Mucosa of rectum (tissue), 2 donors: ENCODE results near the gene OPCML.

Experiments used
- H3K27ac ChIP-seq, 2 donors: one replicate each; pipeline ENCODE4 v1.7.0; 2013; ENCODE audit warnings: inconsistent platforms in 2 of 2, low read depth in 2 of 2, low read length in 2 of 2
- H3K27me3 ChIP-seq, 2 donors: one replicate each; pipeline ENCODE4 v1.7.0; 2013; ENCODE audit warnings: low read length in 2 of 2; ENCODE audit not compliant: control insufficient read depth in 2 of 2, insufficient read depth in 2 of 2
- H3K36me3 ChIP-seq, 2 donors: one replicate each; pipeline ENCODE4 v1.7.0; 2013; ENCODE audit warnings: low read length in 2 of 2; ENCODE audit not compliant: control insufficient read depth in 2 of 2, insufficient read depth in 2 of 2
- H3K4me1 ChIP-seq, 2 donors: one replicate each; pipeline ENCODE4 v1.7.0; 2013; ENCODE audit warnings: low read length in 2 of 2, mild to moderate bottlenecking in 1 of 2; ENCODE audit not compliant: control insufficient read depth in 2 of 2, insufficient read depth in 2 of 2
- H3K4me3 ChIP-seq, 2 donors: one replicate each; pipeline ENCODE4 v1.7.0; 2013; ENCODE audit warnings: low read length in 2 of 2
- H3K9ac ChIP-seq, 2 donors: one replicate each; pipeline ENCODE4 v1.7.0; 2013; ENCODE audit warnings: low read length in 2 of 2, low read depth in 1 of 2, mild to moderate bottlenecking in 1 of 2
- H3K9me3 ChIP-seq, 2 donors: one replicate each; pipeline ENCODE4 v1.7.0; 2013; ENCODE audit warnings: low read length in 2 of 2; ENCODE audit not compliant: control insufficient read depth in 2 of 2
- donor health status: healthy.
- donor health status: Normal muscosa, but diverticular disease.

OPCML gene

DNA sequence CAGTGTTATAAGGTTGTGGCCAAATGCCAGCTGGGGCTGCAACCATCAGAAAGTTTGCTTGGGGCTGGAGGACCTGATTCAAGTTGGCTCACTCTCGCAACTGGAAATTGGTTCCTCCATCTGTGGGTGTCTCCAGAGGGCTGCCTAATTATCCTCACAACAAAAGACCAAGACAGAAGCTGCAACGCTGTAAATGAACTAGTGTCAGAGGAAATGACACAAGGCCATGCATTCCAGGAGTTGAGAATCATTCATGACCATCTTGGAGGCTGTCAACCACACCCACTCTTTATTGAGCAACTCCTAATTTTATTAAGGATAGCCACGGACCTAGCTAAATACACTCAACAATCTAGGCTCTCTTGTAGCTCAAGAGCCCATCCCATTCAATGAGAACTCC is 1060.8 kb downstream of the OPCML start:
- Histone ChIP-seq H3K27me3 (no peaks in the 10 kb centered on the region), H3K4me3 (no peak overlapping the region), H3K9ac (no peak overlapping the region), H3K9me3 (no peaks in the 10 kb centered on the region), H3K4me1 (no peaks in the 10 kb centered on the region), H3K36me3 (no peaks in the 10 kb centered on the region), H3K27ac (no peak overlapping the region)

DNA sequence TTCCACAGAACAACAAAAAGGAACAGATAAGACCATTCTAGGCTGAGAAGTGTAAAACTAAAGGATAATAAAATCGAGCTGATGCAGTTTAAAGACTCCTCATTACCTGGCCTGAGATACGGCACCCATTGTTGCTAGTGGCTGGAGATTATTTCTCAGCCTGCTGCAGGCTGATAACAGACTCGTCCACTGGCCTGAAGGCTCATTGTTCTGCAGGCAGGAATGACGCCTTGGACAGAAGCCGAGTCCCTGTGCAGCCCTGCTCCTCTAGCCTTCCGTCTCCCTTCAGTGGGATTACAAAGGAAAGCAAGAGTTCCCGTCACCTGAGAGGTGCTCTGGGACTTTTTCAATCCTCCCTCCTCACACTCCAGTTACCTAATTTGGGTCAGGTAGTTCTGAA is 1065.3 kb downstream of the OPCML start:
- no peaks in the 10 kb centered on the region for H3K27me3 ChIP-seq
- H3K9ac ChIP-seq, result no peak overlapping the region
- no peaks in the 10 kb centered on the region for H3K4me1 ChIP-seq
- no peak overlapping the region for H3K27ac ChIP-seq
- H3K4me3 ChIP-seq, result no peak overlapping the region
- no peaks in the 10 kb centered on the region for H3K36me3 ChIP-seq
- no peaks in the 10 kb centered on the region for H3K9me3 ChIP-seq

DNA sequence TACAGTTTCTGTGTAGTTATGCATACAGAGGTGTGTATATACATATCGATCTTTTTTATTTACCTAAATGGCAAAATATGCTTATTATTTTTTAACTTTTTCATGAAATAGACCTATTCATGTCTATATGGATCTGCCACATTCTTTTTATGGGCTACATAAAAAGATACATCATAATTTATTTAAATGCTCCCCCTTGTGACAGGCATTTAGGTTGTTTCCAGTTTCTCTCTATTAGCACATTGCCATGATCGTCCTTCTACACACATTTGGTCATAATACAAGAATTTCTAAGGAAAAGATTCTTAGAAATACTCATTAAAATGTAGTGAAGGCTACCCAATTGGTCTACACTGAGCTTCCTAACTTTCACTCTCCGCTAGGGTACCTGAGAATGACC is 1067.4 kb downstream of the OPCML start:
- Histone ChIP-seq H3K36me3 (no peaks in the 10 kb centered on the region), H3K4me1 (no peaks in the 10 kb centered on the region), H3K27ac (no peak overlapping the region), H3K9me3 (no peaks in the 10 kb centered on the region), H3K27me3 (no peaks in the 10 kb centered on the region), H3K4me3 (no peak overlapping the region), H3K9ac (no peak overlapping the region)

DNA sequence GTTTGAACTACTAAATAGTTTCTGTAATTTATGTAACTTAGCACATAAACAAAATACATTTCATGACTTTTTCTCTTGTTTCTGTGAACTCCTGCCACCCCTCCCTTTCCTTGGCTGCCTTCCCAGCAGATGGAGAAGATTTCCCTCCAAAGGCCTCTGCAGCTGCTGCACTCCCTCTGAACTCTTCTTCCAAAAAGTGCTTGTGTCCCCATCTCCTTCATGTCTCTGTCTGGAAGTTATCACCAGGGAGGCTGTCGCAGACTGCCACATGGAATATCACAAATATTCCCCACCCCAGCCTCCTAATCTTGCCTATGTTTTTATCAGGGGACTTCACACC is 1068.3 kb downstream of the OPCML start:
- Histone ChIP-seq H3K4me3 (no peak overlapping the region), H3K36me3 (no peaks in the 10 kb centered on the region), H3K27me3 (no peaks in the 10 kb centered on the region), H3K27ac (no peak overlapping the region), H3K9ac (no peak overlapping the region), H3K4me1 (no peaks in the 10 kb centered on the region), H3K9me3 (no peaks in the 10 kb centered on the region)

DNA sequence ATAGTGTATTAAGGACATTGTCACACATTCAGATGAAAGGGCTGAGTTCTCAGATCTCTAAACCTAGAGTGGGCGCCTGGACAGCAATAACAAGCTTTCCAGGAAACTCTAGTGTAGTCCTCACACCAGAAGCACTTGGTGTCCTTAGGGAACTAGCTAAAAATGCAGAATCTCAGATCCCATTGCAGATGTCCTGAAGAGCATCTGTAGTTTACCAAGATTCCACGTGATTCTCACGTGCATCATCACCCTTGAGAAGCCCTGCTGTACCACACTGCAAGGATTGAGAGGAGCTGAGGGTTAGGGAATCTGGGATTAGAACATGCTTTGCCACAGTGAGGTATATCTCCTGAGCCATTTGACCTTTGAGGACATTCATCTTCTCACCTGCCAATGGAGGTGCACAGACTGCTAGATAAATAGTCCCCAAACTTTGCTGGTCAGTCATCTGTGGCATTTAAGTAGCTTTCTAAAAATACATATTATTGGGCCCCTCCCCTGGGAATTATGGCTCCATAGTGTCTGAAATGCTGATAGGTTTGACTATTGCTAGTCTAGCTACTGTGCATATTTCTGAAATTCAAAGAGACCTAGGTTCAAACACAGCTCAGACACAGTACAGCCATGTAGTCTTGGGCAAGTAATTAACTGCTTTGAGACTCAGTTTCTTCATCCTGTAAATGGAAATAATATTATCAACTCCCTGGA is 1068.9 kb downstream of the OPCML start:
- Histone ChIP-seq H3K9me3 (no peaks in the 10 kb centered on the region), H3K27me3 (no peaks in the 10 kb centered on the region), H3K9ac (no peak overlapping the region), H3K4me3 (no peak overlapping the region), H3K36me3 (no peaks in the 10 kb centered on the region), H3K4me1 (no peaks in the 10 kb centered on the region), H3K27ac (no peak overlapping the region)

DNA sequence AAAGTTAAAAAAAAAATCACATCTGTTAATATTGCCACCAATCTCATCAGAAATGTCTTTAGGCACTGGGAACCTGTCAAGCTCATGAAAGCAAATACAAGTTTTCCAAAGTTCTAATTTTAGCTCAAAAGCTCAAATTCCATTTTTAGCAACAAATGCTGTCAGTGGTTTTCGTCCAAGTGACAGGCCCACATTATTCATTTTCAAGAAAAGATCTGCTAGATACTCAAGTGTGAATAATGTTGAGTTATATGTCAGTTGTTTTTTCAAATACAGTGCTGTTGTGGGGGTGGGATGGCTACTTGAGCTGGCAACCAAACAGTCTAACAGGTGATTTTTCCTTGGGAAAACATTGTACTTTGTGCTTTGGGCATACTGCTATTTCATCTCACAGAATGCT is 1072.6 kb downstream of the OPCML start:
- Histone ChIP-seq H3K4me3 (no peak overlapping the region), H3K9me3 (no peaks in the 10 kb centered on the region), H3K4me1 (no peaks in the 10 kb centered on the region), H3K9ac (no peak overlapping the region), H3K36me3 (no peaks in the 10 kb centered on the region), H3K27ac (no peak overlapping the region), H3K27me3 (no peaks in the 10 kb centered on the region)

DNA sequence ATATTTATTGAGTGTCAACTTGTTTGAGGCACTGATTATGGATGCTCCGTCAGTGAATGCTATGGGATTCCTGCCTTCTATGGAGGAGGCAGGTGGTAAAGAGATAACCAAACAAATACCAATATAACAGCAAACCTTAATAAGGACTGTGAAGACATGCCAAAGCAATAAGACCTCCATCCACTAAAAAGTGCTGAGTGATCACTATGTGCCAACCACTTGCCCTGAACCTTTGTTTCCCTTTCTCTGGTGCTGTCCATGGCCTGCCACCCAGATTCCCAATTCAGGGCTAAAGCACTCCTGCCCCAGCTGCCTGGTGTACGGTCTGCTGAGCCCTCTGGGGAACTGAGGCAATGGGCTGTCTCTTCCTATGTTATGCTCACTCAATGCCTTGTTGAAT is 1074.9 kb downstream of the OPCML start:
- H3K27ac ChIP-seq, result no peak overlapping the region
- no peaks in the 10 kb centered on the region for H3K36me3 ChIP-seq
- no peaks in the 10 kb centered on the region for H3K27me3 ChIP-seq
- H3K9me3 ChIP-seq, result peaks cover 0 to 2% of the 10 kb centered on the region in 2 donors
- no peak overlapping the region for H3K9ac ChIP-seq
- no peaks in the 10 kb centered on the region for H3K4me1 ChIP-seq
- H3K4me3 ChIP-seq, result no peak overlapping the region

DNA sequence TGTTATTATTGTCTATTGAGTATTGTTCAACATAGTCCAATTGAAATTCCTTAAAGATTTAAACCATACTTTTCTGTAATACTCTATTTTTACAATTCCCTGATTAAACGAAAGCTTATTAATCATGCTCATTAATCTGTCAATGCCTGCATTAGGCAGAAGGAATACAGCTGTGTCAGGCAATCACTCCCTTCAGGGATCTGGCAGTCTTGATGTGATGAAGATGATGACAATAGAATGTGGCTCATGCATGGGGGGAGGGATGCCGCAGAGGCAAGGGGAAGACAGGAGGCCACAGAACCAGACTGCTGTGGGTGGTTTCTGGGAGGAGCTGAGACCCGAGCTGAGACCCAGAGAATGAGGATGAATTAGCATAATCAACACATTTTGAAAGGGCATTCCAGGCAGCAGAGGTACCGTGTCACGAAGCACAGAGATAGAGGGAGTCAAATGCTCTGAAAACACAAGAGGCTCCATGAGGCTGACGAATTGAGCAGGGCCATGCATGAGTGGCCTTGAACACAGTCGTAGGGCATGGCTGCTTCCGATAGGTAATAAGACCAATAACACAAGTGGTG is 1075.5 kb downstream of the OPCML start:
- Histone ChIP-seq H3K27me3 (no peaks in the 10 kb centered on the region), H3K36me3 (no peaks in the 10 kb centered on the region), H3K9ac (no peak overlapping the region), H3K9me3 (peaks cover 0 to 2% of the 10 kb centered on the region in 2 donors), H3K4me1 (no peaks in the 10 kb centered on the region), H3K4me3 (no peak overlapping the region), H3K27ac (no peak overlapping the region)

DNA sequence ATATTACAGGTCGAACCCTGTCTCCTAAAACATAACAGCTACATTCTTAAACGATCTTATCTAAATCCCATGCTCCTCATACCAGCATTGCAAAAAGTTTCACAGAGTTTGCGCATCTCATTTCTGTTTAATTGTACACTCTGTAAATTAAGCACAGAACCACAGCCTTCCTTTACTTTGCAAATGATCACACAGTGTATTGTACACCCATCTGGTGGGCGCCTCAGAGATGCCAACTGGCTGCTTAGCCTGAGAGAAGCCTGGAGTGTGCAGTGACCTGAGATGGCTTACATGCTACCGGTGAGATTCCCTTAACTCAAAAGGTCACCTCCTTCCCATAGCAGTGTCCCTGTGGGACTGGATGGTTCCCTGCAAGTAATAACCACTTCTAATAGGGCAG is 1077.3 kb downstream of the OPCML start:
- H3K4me3 ChIP-seq, result no peak overlapping the region
- H3K27me3 ChIP-seq, result no peaks in the 10 kb centered on the region

DNA sequence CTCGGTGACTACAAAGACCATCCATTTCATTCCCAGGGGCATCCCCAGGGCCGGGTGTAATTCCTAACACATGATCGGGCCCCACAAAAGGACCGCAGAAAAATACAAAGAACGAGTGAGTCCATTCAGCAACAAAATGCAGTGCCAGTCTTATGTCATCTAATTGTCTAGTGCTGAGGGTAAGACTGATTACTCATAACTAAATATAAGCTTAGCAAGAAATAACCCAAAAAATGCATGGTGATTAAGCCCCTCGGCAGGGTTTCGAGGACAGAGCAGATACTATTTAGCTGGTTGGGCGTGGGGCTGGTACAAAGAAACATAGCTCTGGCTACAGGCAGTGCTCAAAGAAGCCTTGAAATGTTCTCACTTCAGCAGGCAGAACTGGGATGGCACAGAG is 1078.9 kb downstream of the OPCML start:
- no peaks in the 10 kb centered on the region for H3K27me3 ChIP-seq
- H3K9me3 ChIP-seq, result peaks cover 0 to 2% of the 10 kb centered on the region in 2 donors
- H3K27ac ChIP-seq, result no peak overlapping the region
- no peak overlapping the region for H3K4me3 ChIP-seq
- no peaks in the 10 kb centered on the region for H3K4me1 ChIP-seq
- H3K9ac ChIP-seq, result no peak overlapping the region
- H3K36me3 ChIP-seq, result no peaks in the 10 kb centered on the region

More for the DNA sequence above, 1077.3 kb downstream of the OPCML start:
- no peak overlapping the region for H3K9ac ChIP-seq
- no peaks in the 10 kb centered on the region for H3K36me3 ChIP-seq
- H3K4me1 ChIP-seq, result no peaks in the 10 kb centered on the region
- peaks cover 0 to 2% of the 10 kb centered on the region in 2 donors for H3K9me3 ChIP-seq
- no peak overlapping the region for H3K27ac ChIP-seq
